KMS-11 (cell line): ENCODE measurements around the gene CACNG4.

Source experiments
- H2AFZ ChIP-seq: fragments of 200-600 bp; sonication (generic); 2 replicates; pipeline ENCODE4 v1.6.1; 2016; ENCODE audit warnings: antibody characterized with exemption, mixed run types, low read depth
- H3K27ac ChIP-seq: fragments of 200-600 bp; sonication (generic); 2 replicates; pipeline ENCODE4 v1.6.1; 2016; ENCODE audit warnings: mild to moderate bottlenecking, mixed run types
- H3K27me3 ChIP-seq: fragments of 200-600 bp; sonication (generic); 2 replicates; pipeline ENCODE4 v1.6.1; 2017; ENCODE audit warnings: mild to moderate bottlenecking, low read depth, mixed run types, moderate library complexity; ENCODE audit not compliant: insufficient read depth
- H3K36me3 ChIP-seq: fragments of 200-600 bp; sonication (generic); 2 replicates; pipeline ENCODE4 v1.6.1; 2017; ENCODE audit warnings: mild to moderate bottlenecking, mixed run types; ENCODE audit not compliant: insufficient read depth
- H3K4me1 ChIP-seq: fragments of 200-600 bp; sonication (generic); 2 replicates; pipeline ENCODE4 v1.6.1; 2016; ENCODE audit warnings: mild to moderate bottlenecking, low read depth, mixed run types; ENCODE audit not compliant: poor library complexity, severe bottlenecking
- H3K4me2 ChIP-seq: fragments of 200-600 bp; sonication (generic); 2 replicates; pipeline ENCODE4 v1.7.0; 2016; ENCODE audit warnings: mild to moderate bottlenecking, mixed run types
- H3K4me3 ChIP-seq: fragments of 200-600 bp; sonication (generic); IDR thresholded peaks from 2 replicates; pipeline ENCODE4 v1.6.1; 2017; ENCODE audit warnings: low read depth, low read length, mixed read lengths; ENCODE audit not compliant: insufficient read depth
- H3K79me2 ChIP-seq: fragments of 200-600 bp; sonication (generic); 2 replicates; pipeline ENCODE4 v1.6.1; 2016; ENCODE audit warnings: low read depth, mixed run types; ENCODE audit not compliant: insufficient read depth
- H3K9ac ChIP-seq: fragments of 200-600 bp; sonication (generic); 2 replicates; pipeline ENCODE4 v1.6.1; 2016; ENCODE audit warnings: mild to moderate bottlenecking, mixed run types
- H4K20me1 ChIP-seq: fragments of 200-600 bp; sonication (generic); 2 replicates; pipeline ENCODE4 v1.6.1; 2016; ENCODE audit warnings: mild to moderate bottlenecking, mixed run types; ENCODE audit not compliant: insufficient read depth
- CTCF ChIP-seq: fragments of 200-600 bp; sonication (generic); conservative IDR thresholded peaks from 2 replicates; pipeline ENCODE4 v1.6.1; 2017; ENCODE audit warnings: low read depth, mild to moderate bottlenecking, antibody characterized with exemption, low read length, moderate library complexity, mixed read lengths

Gene CACNG4

DNA sequence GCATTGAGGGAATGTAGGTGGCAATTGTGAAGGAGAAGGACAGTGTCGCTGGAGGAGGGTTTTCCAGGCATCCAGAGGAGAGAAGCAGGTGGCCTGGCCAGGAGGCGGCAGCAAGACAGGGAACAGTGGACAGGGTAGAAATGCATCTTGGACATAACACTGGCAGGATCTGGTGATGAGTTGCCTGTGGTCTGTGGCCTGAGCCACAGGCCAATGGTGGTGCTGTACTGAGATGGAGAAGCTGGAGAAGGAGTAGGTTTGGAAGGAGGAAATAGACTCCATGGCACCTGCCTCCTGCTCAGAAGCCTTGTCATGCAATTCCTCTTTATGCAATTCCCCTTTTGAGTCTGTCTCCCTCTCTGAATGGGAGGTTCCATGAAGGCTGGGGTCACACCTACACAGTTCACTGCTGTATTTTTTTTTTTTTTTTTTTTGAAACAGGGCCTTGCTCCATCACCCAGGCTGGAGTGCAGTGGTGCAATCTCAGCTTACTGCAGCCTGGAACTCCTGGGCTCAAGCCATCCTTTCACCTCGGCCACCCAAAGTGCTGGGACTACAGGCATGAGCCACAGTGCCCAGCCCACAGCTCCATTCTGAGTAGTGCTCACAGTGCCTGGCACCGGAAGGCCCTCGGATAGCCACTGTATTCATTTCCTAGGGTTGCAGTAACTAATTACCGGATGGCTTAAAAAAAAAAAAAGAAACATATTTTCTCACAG, 13.5 kb upstream of the CACNG4 start:
- Histone ChIP-seq H3K27ac (no peak overlapping the region), H4K20me1 (no peaks in the 10 kb centered on the region), H3K27me3 (no peaks in the 10 kb centered on the region), H3K4me2 (no peak overlapping the region), H3K36me3 (no peaks in the 10 kb centered on the region), H3K4me1 (no peaks in the 10 kb centered on the region), H3K79me2 (no peaks in the 10 kb centered on the region), H2AFZ (no peak overlapping the region), H3K9ac (no peak overlapping the region), H3K4me3 (no peak overlapping the region)
- TF ChIP-seq CTCF: no peak

GRCh38 chr17:66951605-66951953, 12.9 kb upstream of the CACNG4 start:
- Histone ChIP-seq H3K79me2 (no peaks in the 10 kb centered on the region), H3K4me1 (no peaks in the 10 kb centered on the region), H3K36me3 (no peaks in the 10 kb centered on the region), H3K4me3 (no peak overlapping the region), H4K20me1 (no peaks in the 10 kb centered on the region), H3K27me3 (no peaks in the 10 kb centered on the region), H2AFZ (no peak overlapping the region), H3K9ac (no peak overlapping the region), H3K27ac (no peak overlapping the region), H3K4me2 (no peak overlapping the region)
- TF ChIP-seq CTCF: no peak

- H3K36me3 ChIP-seq: no peaks in the 10 kb centered on the region
- no peak overlapping the region for H3K27ac ChIP-seq
- no peak overlapping the region for H3K4me2 ChIP-seq
- H2AFZ ChIP-seq: no peak overlapping the region
- H3K9ac ChIP-seq: no peak overlapping the region
- no peaks in the 10 kb centered on the region for H3K4me1 ChIP-seq
- no peaks in the 10 kb centered on the region for H3K79me2 ChIP-seq
- no peak for TF ChIP-seq CTCF
- H4K20me1 ChIP-seq: no peaks in the 10 kb centered on the region
- no peaks in the 10 kb centered on the region for H3K27me3 ChIP-seq
- no peak overlapping the region for H3K4me3 ChIP-seq
These were observed 12.4 kb upstream of the CACNG4 start for GRCh38 chr17:66952031-66952524.

GRCh38 chr17:66952681-66953629, 11.6 kb upstream of the CACNG4 start:
- H3K36me3 ChIP-seq: no peaks in the 10 kb centered on the region
- H3K9ac ChIP-seq: no peak overlapping the region
- no peak overlapping the region for H3K4me2 ChIP-seq
- no peaks in the 10 kb centered on the region for H4K20me1 ChIP-seq
- H3K4me3 ChIP-seq: no peak overlapping the region
- H3K4me1 ChIP-seq: no peaks in the 10 kb centered on the region
- H3K79me2 ChIP-seq: no peaks in the 10 kb centered on the region
- no peaks in the 10 kb centered on the region for H3K27me3 ChIP-seq
- no peak for TF ChIP-seq CTCF
- H3K27ac ChIP-seq: no peak overlapping the region
- no peak overlapping the region for H2AFZ ChIP-seq
